WTC11 (cell line): ENCODE data around the gene IQCE. TPM values are rescaled to one million over a fixed set of nuclear protein-coding genes. Genes with fewer than 3 reads are reported as not detected.

Experiments
- ATAC-seq: fragments of 200-7000 bp; cut with Tn5 transposase; 2 replicates; pipeline ENCODE4 v1.10.0; 2021; ENCODE audit warnings: mild to moderate bottlenecking, moderate library complexity
- CTCF ChIA-PET: fragments of 300-600 bp; sonication (Branson Sonifier 250); formaldehyde crosslinking; loops from one replicate; lab custom pipeline; 2021; ENCODE audit warnings: antibody characterized with exemption; lab: Charles Lee
- POLR2A ChIA-PET: fragments of 350-600 bp; sonication (Branson Sonifier 250); formaldehyde crosslinking; loops from one replicate; lab custom pipeline; 2021; ENCODE audit warnings: antibody characterized with exemption; lab: Charles Lee
- DNase-seq: peaks from one replicate; pipeline ENCODE4 v3.0.0; 2021; ENCODE audit warnings: low spot score
- H3K27ac Mint-ChIP-seq: 2 replicates; pipeline ENCODE4 v1.8.0; 2021; ENCODE audit warnings: mixed read lengths
- H3K27me3 Mint-ChIP-seq: 2 replicates; pipeline ENCODE4 v1.8.0; 2021; ENCODE audit warnings: low read depth, mild to moderate bottlenecking, moderate library complexity, mixed read lengths
- H3K36me3 Mint-ChIP-seq: 2 replicates; pipeline ENCODE4 v1.8.0; 2021; ENCODE audit warnings: mixed read lengths
- H3K4me1 Mint-ChIP-seq: 2 replicates; pipeline ENCODE4 v1.8.0; 2022; ENCODE audit warnings: mixed read lengths
- H3K4me3 Mint-ChIP-seq: 2 replicates; pipeline ENCODE4 v1.8.0; 2021; ENCODE audit warnings: mild to moderate bottlenecking, moderate library complexity, mixed read lengths
- H3K9me3 Mint-ChIP-seq: 2 replicates; pipeline ENCODE4 v1.8.0; 2021; ENCODE audit warnings: mixed read lengths
- CREB1 ChIP-seq: sonication (generic); formaldehyde crosslinking; IDR thresholded peaks from 2 replicates; pipeline ENCODE4 v1.8.0; 2023; ENCODE audit warnings: mild to moderate bottlenecking, missing genetic modification reagents
- CREM ChIP-seq: sonication (generic); formaldehyde crosslinking; IDR thresholded peaks from 2 replicates; pipeline ENCODE4 v1.8.1; 2022; ENCODE audit warnings: mild to moderate bottlenecking, missing genetic modification reagents, moderate library complexity
- E2F4 ChIP-seq: sonication (generic); formaldehyde crosslinking; IDR thresholded peaks from 2 replicates; pipeline ENCODE4 v1.8.1; 2022; ENCODE audit warnings: low read depth, mild to moderate bottlenecking, moderate library complexity, missing genetic modification reagents, borderline replicate concordance
- ESRRA ChIP-seq: sonication (generic); formaldehyde crosslinking; IDR thresholded peaks from 2 replicates; pipeline ENCODE4 v1.8.1; 2022; ENCODE audit warnings: mild to moderate bottlenecking, missing genetic modification reagents, borderline replicate concordance
- FOXJ3 ChIP-seq: sonication (generic); formaldehyde crosslinking; IDR thresholded peaks from 2 replicates; pipeline ENCODE4 v1.9.0; 2021; ENCODE audit warnings: missing genetic modification reagents, mild to moderate bottlenecking, borderline replicate concordance
- FOXP1 ChIP-seq: sonication (generic); formaldehyde crosslinking; IDR thresholded peaks from 2 replicates; pipeline ENCODE4 v1.8.0; 2022; ENCODE audit warnings: missing genetic modification reagents, mild to moderate bottlenecking, moderate library complexity, borderline replicate concordance
- KAT7 ChIP-seq: sonication (generic); formaldehyde crosslinking; IDR thresholded peaks from 2 replicates; pipeline ENCODE4 v1.8.1; 2023; ENCODE audit warnings: missing genetic modification reagents, mild to moderate bottlenecking, borderline replicate concordance
- MYBL2 ChIP-seq: sonication (generic); formaldehyde crosslinking; IDR thresholded peaks from 2 replicates; pipeline ENCODE4 v1.8.1; 2023; ENCODE audit warnings: mild to moderate bottlenecking, moderate library complexity, missing genetic modification reagents
- PREB ChIP-seq: sonication (generic); formaldehyde crosslinking; IDR thresholded peaks from 2 replicates; pipeline ENCODE4 v1.8.1; 2022; ENCODE audit warnings: mild to moderate bottlenecking, missing genetic modification reagents, moderate library complexity, borderline replicate concordance
- TEAD1 ChIP-seq: sonication (generic); formaldehyde crosslinking; IDR thresholded peaks from 2 replicates; pipeline ENCODE4 v1.8.0; 2022; ENCODE audit warnings: mild to moderate bottlenecking, missing genetic modification reagents
- ZNF121 ChIP-seq: sonication (generic); formaldehyde crosslinking; IDR thresholded peaks from 2 replicates; pipeline ENCODE4 v1.8.0; 2023; ENCODE audit warnings: missing genetic modification reagents
- ZNF263 ChIP-seq: sonication (generic); formaldehyde crosslinking; IDR thresholded peaks from 2 replicates; pipeline ENCODE4 v1.8.1; 2022; ENCODE audit warnings: low read depth, mild to moderate bottlenecking, moderate library complexity, missing genetic modification reagents
- ZNF423 ChIP-seq: fragments of 250-450 bp; sonication (Bioruptor Pico); IDR thresholded peaks from 2 replicates; pipeline ENCODE4 v2.1.2; 2022; ENCODE audit warnings: mild to moderate bottlenecking, moderate library complexity
- total RNA-seq: library from RNA; stranded (reverse); gene quantifications from 3 replicates; pipeline ENCODE4 v1.2.3, GENCODE V29; 2021
- TF ChIP-seq, protein P1 (sequence below): sonication (generic); formaldehyde crosslinking; IDR thresholded peaks from 2 replicates; pipeline ENCODE4 v1.8.0; 2023; ENCODE audit warnings: missing genetic modification reagents, mild to moderate bottlenecking, borderline replicate concordance
- TF ChIP-seq, protein P2 (sequence below): sonication (generic); formaldehyde crosslinking; IDR thresholded peaks from 2 replicates; pipeline ENCODE4 v1.8.1; 2023; ENCODE audit warnings: mild to moderate bottlenecking, missing genetic modification reagents, moderate library complexity

IQCE gene
- total RNA-seq, 1 experiment from 2014 or later = 4.4 TPM

DNA sequence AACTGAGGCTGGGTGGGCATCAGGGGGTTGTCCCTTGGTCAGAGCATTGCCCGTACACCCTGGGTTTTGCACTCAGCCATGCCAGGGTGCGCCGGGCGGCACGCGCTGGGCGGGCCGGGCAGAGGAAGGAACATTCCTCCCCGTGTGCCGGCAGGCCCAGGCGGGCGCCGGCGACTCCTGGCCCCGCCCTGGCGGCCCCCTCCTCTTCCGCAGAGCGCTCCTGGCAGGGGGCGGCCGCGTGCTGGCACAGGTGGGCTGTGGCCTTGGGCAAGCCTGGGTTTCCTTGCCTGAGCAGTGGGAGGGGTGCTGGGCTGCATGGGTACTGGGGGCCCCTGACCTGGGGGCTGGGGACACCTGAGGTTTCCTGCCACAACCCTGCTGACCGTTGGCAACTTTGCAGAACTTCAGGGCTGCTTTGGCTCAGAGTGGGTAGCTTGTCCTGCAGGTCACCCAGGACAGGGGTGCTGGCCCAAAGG, 35.3 kb upstream of the IQCE start (continued):
- peak; percentile 69 for TF ChIP-seq ZNF423 (CRISPR knock-in tag)
- TF ChIP-seq PREB = no peak
- TF ChIP-seq, protein P1, sequence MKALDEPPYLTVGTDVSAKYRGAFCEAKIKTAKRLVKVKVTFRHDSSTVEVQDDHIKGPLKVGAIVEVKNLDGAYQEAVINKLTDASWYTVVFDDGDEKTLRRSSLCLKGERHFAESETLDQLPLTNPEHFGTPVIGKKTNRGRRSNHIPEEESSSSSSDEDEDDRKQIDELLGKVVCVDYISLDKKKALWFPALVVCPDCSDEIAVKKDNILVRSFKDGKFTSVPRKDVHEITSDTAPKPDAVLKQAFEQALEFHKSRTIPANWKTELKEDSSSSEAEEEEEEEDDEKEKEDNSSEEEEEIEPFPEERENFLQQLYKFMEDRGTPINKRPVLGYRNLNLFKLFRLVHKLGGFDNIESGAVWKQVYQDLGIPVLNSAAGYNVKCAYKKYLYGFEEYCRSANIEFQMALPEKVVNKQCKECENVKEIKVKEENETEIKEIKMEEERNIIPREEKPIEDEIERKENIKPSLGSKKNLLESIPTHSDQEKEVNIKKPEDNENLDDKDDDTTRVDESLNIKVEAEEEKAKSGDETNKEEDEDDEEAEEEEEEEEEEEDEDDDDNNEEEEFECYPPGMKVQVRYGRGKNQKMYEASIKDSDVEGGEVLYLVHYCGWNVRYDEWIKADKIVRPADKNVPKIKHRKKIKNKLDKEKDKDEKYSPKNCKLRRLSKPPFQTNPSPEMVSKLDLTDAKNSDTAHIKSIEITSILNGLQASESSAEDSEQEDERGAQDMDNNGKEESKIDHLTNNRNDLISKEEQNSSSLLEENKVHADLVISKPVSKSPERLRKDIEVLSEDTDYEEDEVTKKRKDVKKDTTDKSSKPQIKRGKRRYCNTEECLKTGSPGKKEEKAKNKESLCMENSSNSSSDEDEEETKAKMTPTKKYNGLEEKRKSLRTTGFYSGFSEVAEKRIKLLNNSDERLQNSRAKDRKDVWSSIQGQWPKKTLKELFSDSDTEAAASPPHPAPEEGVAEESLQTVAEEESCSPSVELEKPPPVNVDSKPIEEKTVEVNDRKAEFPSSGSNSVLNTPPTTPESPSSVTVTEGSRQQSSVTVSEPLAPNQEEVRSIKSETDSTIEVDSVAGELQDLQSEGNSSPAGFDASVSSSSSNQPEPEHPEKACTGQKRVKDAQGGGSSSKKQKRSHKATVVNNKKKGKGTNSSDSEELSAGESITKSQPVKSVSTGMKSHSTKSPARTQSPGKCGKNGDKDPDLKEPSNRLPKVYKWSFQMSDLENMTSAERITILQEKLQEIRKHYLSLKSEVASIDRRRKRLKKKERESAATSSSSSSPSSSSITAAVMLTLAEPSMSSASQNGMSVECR (CRISPR knock-in tag) = no peak
- TF ChIP-seq FOXJ3 (CRISPR knock-in tag) = no peak
- no peak for TF ChIP-seq ZNF263
- TF ChIP-seq, protein P2, sequence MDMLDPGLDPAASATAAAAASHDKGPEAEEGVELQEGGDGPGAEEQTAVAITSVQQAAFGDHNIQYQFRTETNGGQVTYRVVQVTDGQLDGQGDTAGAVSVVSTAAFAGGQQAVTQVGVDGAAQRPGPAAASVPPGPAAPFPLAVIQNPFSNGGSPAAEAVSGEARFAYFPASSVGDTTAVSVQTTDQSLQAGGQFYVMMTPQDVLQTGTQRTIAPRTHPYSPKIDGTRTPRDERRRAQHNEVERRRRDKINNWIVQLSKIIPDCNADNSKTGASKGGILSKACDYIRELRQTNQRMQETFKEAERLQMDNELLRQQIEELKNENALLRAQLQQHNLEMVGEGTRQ = peak; percentile 40; the same call in 1 of the 2 replicates

DNA sequence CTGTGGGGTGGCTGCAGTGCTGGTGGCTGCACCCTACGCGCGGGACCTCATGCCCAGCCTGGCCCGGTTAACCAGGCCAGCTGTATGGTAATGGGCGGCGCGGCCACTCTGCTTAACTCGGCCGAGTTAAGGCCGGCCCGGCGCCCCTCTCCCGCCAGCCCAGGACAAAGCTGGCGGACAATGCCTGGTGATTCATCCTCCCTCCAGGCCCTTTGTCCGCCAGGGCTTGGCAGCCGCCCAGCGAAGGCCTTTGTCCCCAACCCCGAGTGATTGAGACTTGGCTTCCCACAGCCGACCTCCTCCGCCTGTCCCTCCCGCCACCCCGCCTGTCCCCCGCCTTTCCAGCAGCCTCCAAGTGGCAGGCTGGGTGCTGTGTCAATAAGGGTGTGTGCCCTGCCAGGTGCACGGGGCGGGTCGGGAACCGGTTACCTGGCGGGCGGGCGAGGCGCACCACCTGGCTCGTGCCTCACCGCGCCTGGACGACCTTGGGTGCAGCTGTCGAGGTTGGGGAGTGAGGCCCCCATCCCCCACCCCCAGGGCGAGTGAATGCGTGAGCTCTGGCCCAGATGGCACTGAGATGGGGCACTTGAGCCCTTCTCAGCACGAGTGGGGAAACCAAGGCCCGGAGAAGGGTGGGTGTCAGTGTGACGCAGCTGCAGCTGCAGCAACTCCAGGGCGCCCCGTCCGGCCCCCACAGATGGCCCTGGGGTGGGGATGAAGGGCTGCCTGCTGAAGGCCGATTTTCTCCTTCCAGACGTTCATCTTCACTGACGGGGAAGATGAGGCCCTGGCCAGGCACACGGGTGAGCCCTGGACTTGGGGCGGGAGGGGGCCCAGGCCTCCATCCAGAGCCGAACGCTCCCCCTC, 34.6 kb upstream of the IQCE start:
- Mint-ChIP-seq H3K4me3 (peak overlapping the region; percentile 34), H3K27ac (no peak overlapping the region)
- POLR2A ChIA-PET = interaction anchor here (0.6 to 1.6 kb wide), 8 partner anchors 14 to 147 kb away, joined by 3 to 7 read pairs (median 3); partner anchors contain the start of genes BRAT1 and IQCE

More for the DNA sequence above, 34.6 kb upstream of the IQCE start:
- DNase-seq (peak; percentile 50), ATAC-seq (0 out of 2 replicates have a peak, but pooled peaks have one; percentile 0)
- TF ChIP-seq CREB1 (CRISPR knock-in tag) (no peak), ZNF121 (CRISPR knock-in tag) (peak; percentile 67), MYBL2 (CRISPR knock-in tag) (0 out of 2 replicates have a peak, but pooled peaks have one; percentile 15), TEAD1 (0 out of 2 replicates have a peak, but pooled peaks have one; percentile 31), ESRRA (CRISPR knock-in tag) (peak; percentile 29; the same call in 1 of the 2 replicates), E2F4 (CRISPR knock-in tag) (0 out of 2 replicates have a peak, but pooled peaks have one; percentile 16), FOXP1 (CRISPR knock-in tag) (peak; percentile 36; the same call in 1 of the 2 replicates), CREM (CRISPR knock-in tag) (no peak), ZNF423 (CRISPR knock-in tag) (peak; percentile 68), KAT7 (CRISPR knock-in tag) (0 out of 2 replicates have a peak, but pooled peaks have one; percentile 69)
- TF ChIP-seq, protein P1 (CRISPR knock-in tag) = 0 out of 2 replicates have a peak, but pooled peaks have one; percentile 1
- Mint-ChIP-seq H3K27me3 (peaks cover 11% of the 10 kb centered on the region), H3K9me3 (no peaks in the 10 kb centered on the region), H3K36me3 (peaks cover 5% of the 10 kb centered on the region; the same call in 1 of the 2 replicates), H3K4me1 (peaks cover 41% of the 10 kb centered on the region)
- CTCF ChIA-PET = interaction anchor here (0.6 to 7.1 kb wide), 11 partner anchors 21 to 1531 kb away, joined by 3 to 65 read pairs (median 3); partner anchors contain the start of gene BRAT1
